ENCODE measurements around the gene OTX2. TPM values are rescaled to one million over a fixed set of nuclear protein-coding genes. Genes with fewer than 3 reads are reported as not detected.

The OTX2 gene
- total RNA-seq, 1 experiment from 2014 or later = not detected

- POLR2A ChIA-PET = no interaction called here
- TF ChIP-seq FOSL1 (IDR thresholded peaks at IDR 0.05; ENCODE audit: low read depth) (no peak), ZFX (IDR thresholded peaks at IDR 0.05) (no peak)
- Histone ChIP-seq H3K4me2 (ENCODE audit: low read length) (no peak overlapping the region), H3K9me2 (ENCODE audit: insufficient read depth) (no peaks in the 10 kb centered on the region), H3K79me2 (ENCODE audit: insufficient read depth, low read length) (no peaks in the 10 kb centered on the region), H2AFZ (ENCODE audit: low read depth, low read length, poor library complexity, severe bottlenecking) (no peak overlapping the region), H3K36me3 (ENCODE audit: control insufficient read depth in 1 of 2, insufficient read depth in 2 of 2, low read length in 2 of 2) (no peaks in the 10 kb centered on the region), H4K20me1 (ENCODE audit: insufficient read depth) (no peaks in the 10 kb centered on the region), H3K9me3 (ENCODE audit: control insufficient read depth in 1 of 2, insufficient read depth in 1 of 2, low read depth in 1 of 2, low read length in 2 of 2) (no peaks in the 10 kb centered on the region), H3K9ac (ENCODE audit: low read length) (no peak overlapping the region), H3K27me3 (ENCODE audit: insufficient read depth, low read length) (peaks cover 80% of the 10 kb centered on the region), H3K4me1 (ENCODE audit: control insufficient read depth in 1 of 2, insufficient read depth in 2 of 2, low read length in 2 of 2) (no peaks in the 10 kb centered on the region), H3K4me3 (replicated peaks in 1 of 2; ENCODE audit: low read depth in 1 of 2, low read length in 2 of 2) (no peak overlapping the region), H3K27ac (ENCODE audit: low read depth, low read length) (no peak overlapping the region)
- intact Hi-C loops (cut with micrococcal nuclease) = no loop called here
- DNase-seq (ENCODE audit: low read depth, low spot score) (no peak), ATAC-seq (no peak)
- CTCF ChIA-PET = interaction anchor here (0.8 kb wide), 1 partner anchor 10 kb away, joined by 3 read pairs; no protein-coding TSS in a partner anchor
- no TSS peak for BruUV-seq (replicated peaks)
- RAD21 ChIA-PET (ENCODE audit: low non-redundant PET in 1 of 2, low total read pairs in 2 of 2, uncharacterized antibody in 2 of 2, unreplicated experiment in 2 of 2) = no interaction called here
Observed at GRCh38 chr14:56803816-56804535, 6.3 kb downstream of the OTX2 start.

GRCh38 chr14:56801920-56802319 is 8.4 kb downstream of the OTX2 start:
- H4K20me1 ChIP-seq (ENCODE audit: insufficient read depth) = no peaks in the 10 kb centered on the region
- no peak overlapping the region for H3K27ac ChIP-seq (ENCODE audit: low read depth, low read length)
- POLR2A ChIA-PET = no interaction called here
- peaks cover 74% of the 10 kb centered on the region for H3K27me3 ChIP-seq (ENCODE audit: insufficient read depth, low read length)
- H3K4me1 ChIP-seq (ENCODE audit: control insufficient read depth in 1 of 2, insufficient read depth in 2 of 2, low read length in 2 of 2) = no peaks in the 10 kb centered on the region
- no TSS peak for BruUV-seq (replicated peaks)
- intact Hi-C loops (cut with micrococcal nuclease) = no loop called here
- no peak overlapping the region for H3K4me3 ChIP-seq (replicated peaks in 1 of 2; ENCODE audit: low read depth in 1 of 2, low read length in 2 of 2)
- no peak overlapping the region for H3K4me2 ChIP-seq (ENCODE audit: low read length)
- no peaks in the 10 kb centered on the region for H3K9me2 ChIP-seq (ENCODE audit: insufficient read depth)
- CTCF ChIA-PET = no interaction called here
- H3K36me3 ChIP-seq (ENCODE audit: control insufficient read depth in 1 of 2, insufficient read depth in 2 of 2, low read length in 2 of 2) = no peaks in the 10 kb centered on the region
- ATAC-seq (no peak), DNase-seq (ENCODE audit: low read depth, low spot score) (no peak)
- TF ChIP-seq CEBPB (IDR thresholded peaks at IDR 0.05; ENCODE audit: low read depth) (no peak), EGR1 (IDR thresholded peaks at IDR 0.05; ENCODE audit: low read depth) (no peak), CBX3 (IDR thresholded peaks at IDR 0.05; ENCODE audit: low read depth) (no peak)
- no peaks in the 10 kb centered on the region for H3K79me2 ChIP-seq (ENCODE audit: insufficient read depth, low read length)
- H2AFZ ChIP-seq (ENCODE audit: low read depth, low read length, poor library complexity, severe bottlenecking) = no peak overlapping the region
- RAD21 ChIA-PET (ENCODE audit: low non-redundant PET in 1 of 2, low total read pairs in 2 of 2, uncharacterized antibody in 2 of 2, unreplicated experiment in 2 of 2) = no interaction called here
- H3K9me3 ChIP-seq (ENCODE audit: control insufficient read depth in 1 of 2, insufficient read depth in 1 of 2, low read depth in 1 of 2, low read length in 2 of 2) = no peaks in the 10 kb centered on the region
- H3K9ac ChIP-seq (ENCODE audit: low read length) = no peak overlapping the region
